Measurements from ENCODE around the gene CAV2. TPM values are rescaled to one million over a fixed set of nuclear protein-coding genes. Genes with fewer than 3 reads are reported as not detected.

The CAV2 gene
- total and polyA plus RNA-seq, 2 of the 8 experiments (the other 6 are each of a cell fraction or from before 2014, with no cell fraction given), result 2.8 to 4.7 TPM

DNA sequence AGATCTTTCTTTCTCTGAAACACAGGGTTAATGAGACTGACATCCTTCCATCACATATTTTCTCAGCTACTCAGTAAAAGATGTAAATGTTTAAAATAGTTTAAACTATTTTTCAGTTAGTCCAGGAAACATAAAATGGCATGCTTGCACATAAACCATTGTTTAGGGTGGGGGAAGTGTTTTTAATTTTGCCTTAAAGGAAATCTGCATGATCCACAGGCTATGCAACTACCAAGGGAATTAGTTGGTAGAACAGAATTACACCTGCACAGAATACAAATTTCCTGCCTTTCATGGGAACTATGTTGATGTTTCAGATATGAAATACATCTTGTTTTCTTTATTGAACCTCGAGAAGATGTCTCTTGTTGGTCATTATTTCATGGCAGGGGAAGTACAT is 35.9 kb downstream of the CAV2 start (continued):
- TF ChIP-seq, protein P1, sequence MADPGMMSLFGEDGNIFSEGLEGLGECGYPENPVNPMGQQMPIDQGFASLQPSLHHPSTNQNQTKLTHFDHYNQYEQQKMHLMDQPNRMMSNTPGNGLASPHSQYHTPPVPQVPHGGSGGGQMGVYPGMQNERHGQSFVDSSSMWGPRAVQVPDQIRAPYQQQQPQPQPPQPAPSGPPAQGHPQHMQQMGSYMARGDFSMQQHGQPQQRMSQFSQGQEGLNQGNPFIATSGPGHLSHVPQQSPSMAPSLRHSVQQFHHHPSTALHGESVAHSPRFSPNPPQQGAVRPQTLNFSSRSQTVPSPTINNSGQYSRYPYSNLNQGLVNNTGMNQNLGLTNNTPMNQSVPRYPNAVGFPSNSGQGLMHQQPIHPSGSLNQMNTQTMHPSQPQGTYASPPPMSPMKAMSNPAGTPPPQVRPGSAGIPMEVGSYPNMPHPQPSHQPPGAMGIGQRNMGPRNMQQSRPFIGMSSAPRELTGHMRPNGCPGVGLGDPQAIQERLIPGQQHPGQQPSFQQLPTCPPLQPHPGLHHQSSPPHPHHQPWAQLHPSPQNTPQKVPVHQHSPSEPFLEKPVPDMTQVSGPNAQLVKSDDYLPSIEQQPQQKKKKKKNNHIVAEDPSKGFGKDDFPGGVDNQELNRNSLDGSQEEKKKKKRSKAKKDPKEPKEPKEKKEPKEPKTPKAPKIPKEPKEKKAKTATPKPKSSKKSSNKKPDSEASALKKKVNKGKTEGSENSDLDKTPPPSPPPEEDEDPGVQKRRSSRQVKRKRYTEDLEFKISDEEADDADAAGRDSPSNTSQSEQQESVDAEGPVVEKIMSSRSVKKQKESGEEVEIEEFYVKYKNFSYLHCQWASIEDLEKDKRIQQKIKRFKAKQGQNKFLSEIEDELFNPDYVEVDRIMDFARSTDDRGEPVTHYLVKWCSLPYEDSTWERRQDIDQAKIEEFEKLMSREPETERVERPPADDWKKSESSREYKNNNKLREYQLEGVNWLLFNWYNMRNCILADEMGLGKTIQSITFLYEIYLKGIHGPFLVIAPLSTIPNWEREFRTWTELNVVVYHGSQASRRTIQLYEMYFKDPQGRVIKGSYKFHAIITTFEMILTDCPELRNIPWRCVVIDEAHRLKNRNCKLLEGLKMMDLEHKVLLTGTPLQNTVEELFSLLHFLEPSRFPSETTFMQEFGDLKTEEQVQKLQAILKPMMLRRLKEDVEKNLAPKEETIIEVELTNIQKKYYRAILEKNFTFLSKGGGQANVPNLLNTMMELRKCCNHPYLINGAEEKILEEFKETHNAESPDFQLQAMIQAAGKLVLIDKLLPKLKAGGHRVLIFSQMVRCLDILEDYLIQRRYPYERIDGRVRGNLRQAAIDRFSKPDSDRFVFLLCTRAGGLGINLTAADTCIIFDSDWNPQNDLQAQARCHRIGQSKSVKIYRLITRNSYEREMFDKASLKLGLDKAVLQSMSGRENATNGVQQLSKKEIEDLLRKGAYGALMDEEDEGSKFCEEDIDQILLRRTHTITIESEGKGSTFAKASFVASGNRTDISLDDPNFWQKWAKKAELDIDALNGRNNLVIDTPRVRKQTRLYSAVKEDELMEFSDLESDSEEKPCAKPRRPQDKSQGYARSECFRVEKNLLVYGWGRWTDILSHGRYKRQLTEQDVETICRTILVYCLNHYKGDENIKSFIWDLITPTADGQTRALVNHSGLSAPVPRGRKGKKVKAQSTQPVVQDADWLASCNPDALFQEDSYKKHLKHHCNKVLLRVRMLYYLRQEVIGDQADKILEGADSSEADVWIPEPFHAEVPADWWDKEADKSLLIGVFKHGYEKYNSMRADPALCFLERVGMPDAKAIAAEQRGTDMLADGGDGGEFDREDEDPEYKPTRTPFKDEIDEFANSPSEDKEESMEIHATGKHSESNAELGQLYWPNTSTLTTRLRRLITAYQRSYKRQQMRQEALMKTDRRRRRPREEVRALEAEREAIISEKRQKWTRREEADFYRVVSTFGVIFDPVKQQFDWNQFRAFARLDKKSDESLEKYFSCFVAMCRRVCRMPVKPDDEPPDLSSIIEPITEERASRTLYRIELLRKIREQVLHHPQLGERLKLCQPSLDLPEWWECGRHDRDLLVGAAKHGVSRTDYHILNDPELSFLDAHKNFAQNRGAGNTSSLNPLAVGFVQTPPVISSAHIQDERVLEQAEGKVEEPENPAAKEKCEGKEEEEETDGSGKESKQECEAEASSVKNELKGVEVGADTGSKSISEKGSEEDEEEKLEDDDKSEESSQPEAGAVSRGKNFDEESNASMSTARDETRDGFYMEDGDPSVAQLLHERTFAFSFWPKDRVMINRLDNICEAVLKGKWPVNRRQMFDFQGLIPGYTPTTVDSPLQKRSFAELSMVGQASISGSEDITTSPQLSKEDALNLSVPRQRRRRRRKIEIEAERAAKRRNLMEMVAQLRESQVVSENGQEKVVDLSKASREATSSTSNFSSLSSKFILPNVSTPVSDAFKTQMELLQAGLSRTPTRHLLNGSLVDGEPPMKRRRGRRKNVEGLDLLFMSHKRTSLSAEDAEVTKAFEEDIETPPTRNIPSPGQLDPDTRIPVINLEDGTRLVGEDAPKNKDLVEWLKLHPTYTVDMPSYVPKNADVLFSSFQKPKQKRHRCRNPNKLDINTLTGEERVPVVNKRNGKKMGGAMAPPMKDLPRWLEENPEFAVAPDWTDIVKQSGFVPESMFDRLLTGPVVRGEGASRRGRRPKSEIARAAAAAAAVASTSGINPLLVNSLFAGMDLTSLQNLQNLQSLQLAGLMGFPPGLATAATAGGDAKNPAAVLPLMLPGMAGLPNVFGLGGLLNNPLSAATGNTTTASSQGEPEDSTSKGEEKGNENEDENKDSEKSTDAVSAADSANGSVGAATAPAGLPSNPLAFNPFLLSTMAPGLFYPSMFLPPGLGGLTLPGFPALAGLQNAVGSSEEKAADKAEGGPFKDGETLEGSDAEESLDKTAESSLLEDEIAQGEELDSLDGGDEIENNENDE (IDR thresholded peaks at IDR 0.05; ENCODE audit: insufficient replicate concordance, low read length), result no peak
- TF ChIP-seq PHF8 (conservative IDR thresholded peaks at IDR 0.05; ENCODE audit: low read depth, low read length) (no peak), CBX5 (IDR thresholded peaks at IDR 0.05; ENCODE audit: low read depth, low read length) (no peak), EP300 (IDR thresholded peaks at IDR 0.05; ENCODE audit: borderline replicate concordance in 1 of 2, low read depth in 2 of 2, low read length in 2 of 2) (no peak), SAP30 (IDR thresholded peaks at IDR 0.05; ENCODE audit: insufficient read depth, insufficient replicate concordance, low read length) (no peak)
